Mucosa of descending colon (tissue), 3 donors: ENCODE results near the gene GRIN2A. TPM values are rescaled to one million over a fixed set of nuclear protein-coding genes. Genes with fewer than 3 reads are reported as not detected.

Source experiments
- ATAC-seq: fragments of 200-7000 bp; cut with Tn5 transposase; one replicate; pipeline ENCODE4 v1.9.1; 2020; ENCODE audit warnings: mild to moderate bottlenecking, moderate library complexity
- DNase-seq, 3 donors: peaks; one replicate each; pipeline ENCODE4 v3.0.0-alpha.2; 2020
- H3K36me3 ChIP-seq: fragments of 200-600 bp; one replicate; pipeline ENCODE4 v1.8.0; 2021; ENCODE audit warnings: low read depth, mild to moderate bottlenecking
- H3K4me1 ChIP-seq: fragments of 200-600 bp; one replicate; pipeline ENCODE4 v1.8.0; 2021; ENCODE audit warnings: low read depth, mild to moderate bottlenecking
- H3K4me3 ChIP-seq: fragments of 200-600 bp; one replicate; pipeline ENCODE4 v1.8.0; 2021; ENCODE audit warnings: mild to moderate bottlenecking
- H3K9me3 ChIP-seq: fragments of 200-600 bp; one replicate; pipeline ENCODE4 v1.8.0; 2021; ENCODE audit warnings: mild to moderate bottlenecking
- CTCF ChIP-seq: fragments of 200-600 bp; IDR thresholded peaks from one replicate; pipeline ENCODE4 v1.8.0; 2022; ENCODE audit warnings: antibody characterized with exemption, mild to moderate bottlenecking
- intact Hi-C, 2 donors: fragments of 100-400 bp; cut with DNase I in 1 of 2; cut with micrococcal nuclease in 1 of 2; formaldehyde crosslinking; loops; one replicate each; pipeline versions ENCODE4 v1.11.0 to v1.11.1; 2022; cut with DNase I, micrococcal nuclease
- total RNA-seq, 3 donors: library from RNA; stranded (reverse); fragmentation: NEBNext Ultra II Directional in 2 of 3; extraction: Animal tissue kit (Norgen Biotek cat#: 25700) in 2 of 3; gene quantifications; one replicate each; pipeline versions ENCODE4 v1.2.1 to v1.2.4, GENCODE V29; 2021 to 2023
- donor health status: DM: no; HTN: no; CAD: no; lungs with moderate emphysema.
- donor health status: DM: no; HTN: no; CAD: no.
- donor health status: DM: no; HTN: yes; CAD: no.

The GRIN2A gene
- total RNA-seq, 3 donors from 2014 or later: 0.39 to 0.57 (median 0.49) TPM

- intact Hi-C loops: no loop called here
- DNase-seq (no peak), ATAC-seq (no peak)
- H3K4me3 ChIP-seq: no peak overlapping the region
- H3K4me1 ChIP-seq: no peaks in the 10 kb centered on the region
- H3K9me3 ChIP-seq: no peaks in the 10 kb centered on the region
- no peaks in the 10 kb centered on the region for H3K36me3 ChIP-seq
- no peak for TF ChIP-seq CTCF
Measured at GRCh38 chr16:9821331-9821730, 360.9 kb downstream of the GRIN2A start.

GRCh38 chr16:9820476-9821246, 361.6 kb downstream of the GRIN2A start:
- DNase-seq (no peak), ATAC-seq (no peak)
- no peaks in the 10 kb centered on the region for H3K4me1 ChIP-seq
- no peak for TF ChIP-seq CTCF
- no peak overlapping the region for H3K4me3 ChIP-seq
- no peaks in the 10 kb centered on the region for H3K9me3 ChIP-seq
- no peaks in the 10 kb centered on the region for H3K36me3 ChIP-seq
- intact Hi-C loops: no loop called here

GRCh38 chr16:9818702-9819101, 363.5 kb downstream of the GRIN2A start:
- DNase-seq (no peak), ATAC-seq (no peak)
- H3K4me1 ChIP-seq: no peaks in the 10 kb centered on the region
- no peak for TF ChIP-seq CTCF
- no peak overlapping the region for H3K4me3 ChIP-seq
- intact Hi-C loops: no loop called here
- H3K36me3 ChIP-seq: no peaks in the 10 kb centered on the region
- H3K9me3 ChIP-seq: no peaks in the 10 kb centered on the region

GRCh38 chr16:9817586-9817985, 364.6 kb downstream of the GRIN2A start:
- H3K4me3 ChIP-seq: no peak overlapping the region
- no peaks in the 10 kb centered on the region for H3K9me3 ChIP-seq
- TF ChIP-seq CTCF: no peak
- no peaks in the 10 kb centered on the region for H3K4me1 ChIP-seq
- DNase-seq (no peak), ATAC-seq (no peak)
- H3K36me3 ChIP-seq: no peaks in the 10 kb centered on the region
- intact Hi-C loops: no loop called here

GRCh38 chr16:9816644-9817043, 365.6 kb downstream of the GRIN2A start:
- no peak for ATAC-seq
- Histone ChIP-seq H3K36me3 (no peaks in the 10 kb centered on the region), H3K4me3 (no peak overlapping the region), H3K4me1 (no peaks in the 10 kb centered on the region), H3K9me3 (no peaks in the 10 kb centered on the region)
- intact Hi-C loops: no loop called here
- TF ChIP-seq CTCF: no peak
- no peak for DNase-seq

GRCh38 chr16:9813665-9814064, 368.6 kb downstream of the GRIN2A start:
- intact Hi-C loops: no loop called here
- Histone ChIP-seq H3K4me1 (no peaks in the 10 kb centered on the region), H3K4me3 (no peak overlapping the region), H3K9me3 (no peaks in the 10 kb centered on the region), H3K36me3 (no peaks in the 10 kb centered on the region)
- ATAC-seq (no peak), DNase-seq (no peak)
- TF ChIP-seq CTCF: no peak
